Hematopoietic multipotent progenitor cell treated with erythropoietin and hydrocortisone succinate and interleukin-3 and kit ligand, for 6 days (in vitro differentiated cells): ENCODE data around the gene ANKRD10.

Experiments
- DNase-seq: peaks from one replicate; pipeline ENCODE4 v3.0.0-alpha.2; 2015

The ANKRD10 gene

GRCh38 chr13:110914331-110915056 is 375 bp downstream of the ANKRD10 start:
- DNase-seq, result peak; percentile 81

GRCh38 chr13:110914081-110914330 is 863 bp downstream of the ANKRD10 start:
- DNase-seq, result no peak

GRCh38 chr13:110913322-110914080 is 1.4 kb downstream of the ANKRD10 start:
- DNase-seq, result peak; percentile 44

- peak; percentile 5 for DNase-seq
These were observed 2.2 kb downstream of the ANKRD10 start for GRCh38 chr13:110912651-110913051.

- no peak for DNase-seq
These were observed 3.0 kb downstream of the ANKRD10 start for GRCh38 chr13:110911880-110912279.

GRCh38 chr13:110910013-110910890 is 4.6 kb downstream of the ANKRD10 start:
- no peak for DNase-seq

- DNase-seq, result peak; percentile 30
These were observed 6.6 kb downstream of the ANKRD10 start for GRCh38 chr13:110907951-110908898.

GRCh38 chr13:110907301-110907700 is 7.6 kb downstream of the ANKRD10 start:
- no peak for DNase-seq

- no peak for DNase-seq
These were observed 10.1 kb downstream of the ANKRD10 start for GRCh38 chr13:110904748-110905147.

- no peak for DNase-seq
These were observed 12.5 kb downstream of the ANKRD10 start for GRCh38 chr13:110902370-110902769.

GRCh38 chr13:110897521-110897920 is 17.3 kb downstream of the ANKRD10 start:
- no peak for DNase-seq

- DNase-seq, result peak; percentile 32
These were observed 17.9 kb downstream of the ANKRD10 start for GRCh38 chr13:110897014-110897413.

GRCh38 chr13:110894086-110894485 is 20.8 kb downstream of the ANKRD10 start:
- DNase-seq, result no peak

GRCh38 chr13:110893571-110893970 is 21.3 kb downstream of the ANKRD10 start:
- DNase-seq, result no peak

GRCh38 chr13:110890279-110891165 is 24.3 kb downstream of the ANKRD10 start:
- DNase-seq, result peak; percentile 23

GRCh38 chr13:110888390-110888789 is 26.5 kb downstream of the ANKRD10 start:
- no peak for DNase-seq

- DNase-seq, result no peak
These were observed 27.1 kb downstream of the ANKRD10 start for GRCh38 chr13:110887597-110888333.

- DNase-seq, result no peak
These were observed 27.8 kb downstream of the ANKRD10 start for GRCh38 chr13:110886870-110887596.

- DNase-seq, result no peak
These were observed 28.7 kb downstream of the ANKRD10 start for GRCh38 chr13:110885966-110886869.
